Activated CD4-positive, alpha-beta T cell treated with anti-CD3 and anti-CD28 coated beads, Interleukin-2, Interleukin-6, amounts not matched to agents 100 ng/mL and 50 ng/mL, durations not matched to agents 16 hours and 8 hours (primary cell): Measurements from ENCODE around the gene NCBP2L.

Experiments
- DNase-seq: peaks from one replicate; pipeline ENCODE4 v3.0.0-alpha.2; 2020

NCBP2L gene

DNA sequence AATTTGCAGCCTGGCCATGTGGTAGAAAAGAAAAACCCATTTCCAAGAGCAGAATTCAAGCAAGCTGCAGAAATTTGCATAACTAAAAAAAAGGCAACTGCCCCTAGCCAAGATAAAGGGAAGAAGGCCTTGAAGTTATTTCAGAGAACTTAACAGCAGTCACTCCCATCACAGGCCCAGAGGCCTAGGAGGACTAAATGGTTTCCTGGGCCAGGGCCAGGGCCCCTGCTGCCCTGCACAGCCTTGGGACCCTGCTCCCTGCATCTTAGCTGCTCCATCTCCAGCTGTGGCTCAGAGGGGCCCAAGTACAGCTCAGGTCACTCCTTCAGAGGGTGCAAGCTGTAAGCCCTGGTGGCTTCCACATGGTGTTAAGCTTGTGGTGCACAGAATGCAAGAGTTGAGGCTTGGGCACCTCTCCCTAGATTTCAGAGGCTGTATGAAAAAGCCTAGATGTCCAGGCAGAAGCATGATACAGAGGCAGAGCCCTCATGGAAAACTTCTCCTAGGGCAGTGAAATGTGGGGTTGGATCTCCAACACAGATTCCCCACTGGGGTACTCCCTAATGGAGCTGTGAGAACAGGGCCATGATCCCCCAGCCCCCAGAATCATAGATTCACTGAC lies 41.5 kb downstream of the NCBP2L start:
- DNase-seq, result no peak

DNA sequence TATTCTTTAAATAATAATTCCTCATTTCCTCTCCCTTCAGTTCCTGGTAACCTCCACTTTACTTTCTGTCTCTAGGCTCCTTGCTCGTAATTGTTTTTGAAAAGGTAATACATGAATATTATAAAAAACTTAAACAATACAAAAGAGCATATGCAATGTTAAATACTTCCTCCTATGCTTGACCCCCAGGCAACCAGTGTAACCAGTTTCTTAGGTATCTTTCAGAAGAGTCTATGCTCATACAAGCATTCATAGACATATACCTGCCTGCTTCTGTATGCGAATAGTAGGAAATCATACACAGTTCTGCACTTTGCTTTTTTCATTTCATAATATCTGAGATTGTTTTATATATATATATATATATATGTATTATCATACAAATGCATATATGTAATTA lies 45.5 kb downstream of the NCBP2L start:
- DNase-seq, result no peak

DNA sequence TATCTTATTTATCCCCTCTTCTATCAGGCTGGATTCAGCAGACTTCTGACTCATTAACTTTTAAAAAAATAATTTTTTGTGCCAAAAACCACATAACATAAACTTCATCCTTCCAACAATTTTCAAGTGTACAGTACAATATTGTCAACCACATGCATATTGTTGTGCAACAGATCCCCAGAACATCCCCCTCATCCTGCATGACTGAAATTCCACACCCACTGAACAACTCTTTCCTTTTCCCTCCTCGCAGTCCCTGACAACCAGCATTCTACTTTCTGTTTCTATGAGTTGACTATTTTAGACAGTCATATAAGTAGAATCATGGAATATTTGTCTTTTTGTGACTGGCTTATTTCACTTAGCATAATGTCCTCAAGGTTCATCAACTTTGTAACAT lies 45.9 kb downstream of the NCBP2L start:
- DNase-seq, result no peak

DNA sequence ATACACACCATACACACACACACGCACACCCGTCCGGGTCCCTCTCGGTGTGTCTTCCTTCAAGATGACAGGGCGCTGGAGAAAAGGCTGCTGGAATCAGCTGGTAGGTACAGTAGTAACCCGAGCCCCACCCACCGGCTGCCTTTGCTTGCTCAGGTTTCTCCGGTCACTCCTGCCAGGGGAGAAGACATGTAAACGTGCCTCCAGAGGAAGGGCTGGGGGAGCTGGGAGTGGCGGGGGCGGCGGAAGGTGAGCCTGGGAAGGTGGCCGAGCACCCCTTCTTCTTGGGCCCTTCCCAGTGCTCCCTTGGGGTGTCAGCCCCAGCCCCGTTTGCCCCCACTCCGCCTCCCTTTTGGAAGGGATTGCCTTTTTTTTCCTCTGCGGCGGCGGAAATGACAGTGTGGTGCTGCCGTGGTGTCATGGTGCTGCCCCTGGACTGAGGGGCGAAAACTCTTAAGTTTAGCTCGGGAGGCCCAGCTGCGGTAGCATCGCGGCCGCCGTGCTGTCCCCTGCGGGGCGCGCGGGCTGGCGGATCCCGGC lies 48.2 kb downstream of the NCBP2L start, which contains the start of gene MID2:
Gene MID2 (plus strand): TSS at position 169 of the 540 bp plus-strand sequence. CDS start 561 bp downstream, outside the sequence.
- DNase-seq, result peak; percentile 46

DNA sequence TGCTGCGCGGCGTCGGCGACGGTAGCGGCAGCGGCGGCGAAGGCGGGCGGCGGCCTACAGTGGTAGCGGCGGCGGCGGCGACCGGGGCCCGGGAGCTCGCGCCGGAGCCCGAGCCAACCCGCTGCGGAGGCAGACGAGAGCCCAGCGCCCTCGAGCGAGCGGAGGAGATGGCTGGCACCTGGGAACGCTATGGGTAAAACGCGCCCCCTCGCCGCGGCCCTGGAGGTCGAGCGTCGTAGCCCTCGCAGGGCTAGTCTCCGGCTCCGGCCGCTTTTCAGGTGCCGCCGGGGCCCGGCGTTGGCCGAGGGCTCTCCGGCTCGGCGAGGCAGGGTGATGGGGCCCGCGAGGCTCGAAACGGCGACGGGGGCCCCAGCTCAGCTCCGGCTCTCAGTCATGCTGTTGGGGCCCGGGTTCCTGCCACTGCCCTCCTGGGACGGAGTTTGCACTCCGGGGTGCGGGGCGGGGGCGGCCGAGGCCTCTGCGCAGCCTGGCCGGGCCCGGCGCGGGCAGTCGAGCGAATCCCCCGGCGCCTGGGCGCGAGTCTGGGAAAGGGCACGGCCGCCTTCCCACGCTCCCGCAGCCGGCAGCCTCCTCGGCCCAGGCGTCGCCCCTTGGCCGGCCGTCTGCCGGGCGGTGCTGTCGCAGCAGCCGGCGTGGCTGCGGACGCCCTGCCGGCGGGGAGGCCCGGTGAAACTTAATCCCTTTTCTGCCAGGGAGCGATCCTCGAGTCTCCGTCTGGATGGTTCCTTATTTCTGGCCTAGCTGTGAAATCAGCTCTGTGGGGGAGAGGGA lies 48.9 kb downstream of the NCBP2L start:
- DNase-seq, result peak; percentile 27

DNA sequence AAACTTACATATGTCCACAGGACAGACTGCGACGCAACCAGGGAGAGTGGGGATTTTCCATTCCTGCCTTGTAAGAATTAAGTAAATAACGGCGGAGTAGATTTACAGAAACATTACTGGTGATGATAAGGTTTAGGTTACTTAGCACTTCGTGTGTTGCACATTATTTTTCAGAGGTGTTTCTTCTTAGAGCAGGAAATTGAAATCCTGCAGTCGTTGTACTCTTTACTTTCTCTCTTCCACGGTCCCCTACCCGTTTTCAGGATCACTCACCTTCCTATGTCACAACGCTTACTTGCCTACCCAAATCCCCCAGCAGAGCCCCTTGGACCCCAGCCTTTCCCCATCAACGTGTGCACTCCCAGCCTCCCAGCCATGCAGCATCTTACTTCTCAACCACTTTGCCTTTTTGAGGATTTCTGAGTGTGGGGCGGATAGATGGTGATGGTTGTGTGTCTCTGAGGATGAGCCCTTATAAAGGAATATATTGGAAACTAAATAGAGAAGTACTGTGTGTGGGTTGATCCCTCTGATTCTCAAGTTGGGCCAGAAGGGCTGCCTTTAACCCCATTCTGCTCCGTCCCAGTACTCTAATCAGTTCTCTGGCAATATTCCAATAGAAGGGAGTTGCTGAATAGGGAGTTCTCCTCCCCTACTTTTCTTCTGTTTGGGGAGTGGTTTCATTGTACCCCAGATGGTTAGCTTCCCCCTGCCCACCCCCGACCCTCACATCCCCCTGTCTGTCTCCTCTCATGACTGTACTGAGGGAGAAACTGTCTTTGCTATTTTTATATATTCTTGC lies 49.7 kb downstream of the NCBP2L start:
- DNase-seq, result no peak

DNA sequence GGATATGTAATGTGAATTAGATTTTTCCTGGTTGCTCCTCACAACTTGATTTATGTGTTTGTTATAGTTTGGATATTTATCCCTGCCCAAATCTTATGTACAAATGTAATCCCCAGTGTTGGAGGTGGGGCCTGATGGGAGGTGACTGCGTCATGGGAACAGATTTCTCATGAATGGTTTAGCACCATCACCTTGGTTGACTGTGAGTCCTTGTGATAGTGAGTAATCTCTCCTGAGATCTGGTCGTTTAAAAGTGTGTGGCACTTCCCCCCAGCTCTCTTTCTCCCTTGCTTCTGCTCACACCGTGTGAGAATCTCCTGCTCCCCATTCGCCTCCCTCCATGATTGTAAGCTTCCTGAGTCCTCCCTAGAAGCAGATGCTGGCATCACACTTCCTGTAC lies 50.3 kb downstream of the NCBP2L start:
- DNase-seq, result peak; percentile 2

DNA sequence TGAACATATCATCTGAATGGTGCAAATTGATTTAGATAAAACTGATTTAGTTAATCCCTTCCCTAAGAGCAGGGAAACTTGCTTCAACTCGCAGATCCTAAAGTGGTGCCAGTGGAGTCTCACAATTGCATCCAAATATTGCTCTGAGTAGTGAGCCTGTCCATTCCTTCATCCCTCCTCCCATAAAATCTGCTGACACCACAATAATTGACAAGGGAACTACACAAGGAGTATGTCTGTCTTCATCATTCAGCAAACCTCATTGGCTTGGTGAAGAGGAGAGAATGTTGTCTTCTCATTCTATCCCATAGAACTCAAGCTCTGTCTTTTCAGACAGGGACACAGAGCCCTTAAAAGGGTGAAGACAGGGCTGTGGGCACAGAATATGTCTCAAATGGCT lies 52.3 kb downstream of the NCBP2L start:
- DNase-seq, result no peak

DNA sequence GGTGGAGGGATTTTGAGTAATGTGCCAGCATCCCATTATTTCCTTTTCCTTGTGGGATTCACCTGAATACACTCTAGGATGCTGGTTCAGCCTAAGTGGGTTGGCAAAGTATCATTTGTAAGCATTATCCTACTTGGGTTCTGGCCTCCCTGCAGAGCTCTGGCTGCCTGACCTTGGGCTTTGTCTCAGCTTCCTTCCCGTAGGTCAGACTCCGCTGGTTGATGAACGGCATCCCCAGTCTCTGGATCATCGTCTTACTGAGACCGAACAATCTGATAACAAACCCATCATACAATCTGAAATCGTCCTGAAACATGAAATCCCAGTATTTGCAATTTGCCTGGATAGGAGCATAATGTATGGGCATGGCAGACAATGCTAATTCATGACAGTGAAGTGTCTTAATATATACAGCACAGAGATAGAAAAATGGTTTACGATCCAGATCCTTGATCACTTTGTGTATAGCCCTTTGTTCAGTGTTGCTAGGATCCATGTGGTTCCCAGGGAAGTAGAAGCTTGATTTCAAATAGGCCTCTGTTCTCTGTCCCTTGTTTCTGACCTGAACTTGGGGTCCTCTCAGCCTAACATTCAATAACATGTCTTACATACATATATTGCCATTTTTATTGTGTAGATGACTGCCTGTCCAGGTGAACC lies 53.7 kb downstream of the NCBP2L start:
- DNase-seq, result no peak

DNA sequence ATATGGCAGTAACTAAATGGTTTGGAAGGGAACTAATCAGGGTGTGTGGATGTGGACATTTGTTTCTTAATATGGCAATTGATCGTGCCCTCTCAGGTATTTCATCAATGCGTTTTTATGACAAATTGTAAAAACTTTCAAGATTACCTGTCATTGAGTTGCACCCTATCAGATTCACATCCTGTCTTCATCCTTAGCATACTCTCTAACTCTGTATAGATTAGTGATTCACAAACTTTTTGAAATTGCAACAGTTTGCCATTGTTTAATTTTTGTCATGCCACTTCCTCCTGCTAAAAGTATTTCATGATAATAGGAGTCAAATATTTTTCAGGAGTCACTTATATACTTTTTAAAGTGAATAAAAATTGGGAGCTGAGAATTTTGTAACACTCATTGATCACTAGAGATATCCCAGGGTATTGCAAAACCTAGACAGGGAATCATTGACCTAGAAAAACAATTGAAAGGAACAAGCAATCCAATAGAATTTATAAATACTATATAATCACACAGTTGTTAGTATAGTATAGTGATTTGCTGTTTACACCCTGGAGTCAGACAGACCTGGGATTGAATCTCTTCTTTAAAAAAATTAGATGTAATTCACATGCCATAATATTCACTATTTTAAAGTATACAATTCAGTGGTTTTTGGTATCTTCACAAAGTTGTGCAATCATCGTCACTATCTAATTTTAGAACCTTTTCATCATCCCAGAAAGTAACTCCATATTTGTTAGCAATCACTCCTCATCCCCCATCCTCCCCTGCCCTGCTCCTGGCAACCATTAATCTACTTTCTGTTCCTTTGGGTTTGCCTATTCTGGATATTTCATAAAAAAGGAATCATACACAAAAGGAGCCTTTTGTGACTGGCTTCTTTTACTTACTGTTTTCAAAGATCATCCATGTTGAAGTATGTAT lies 57.0 kb downstream of the NCBP2L start:
- DNase-seq, result no peak

DNA sequence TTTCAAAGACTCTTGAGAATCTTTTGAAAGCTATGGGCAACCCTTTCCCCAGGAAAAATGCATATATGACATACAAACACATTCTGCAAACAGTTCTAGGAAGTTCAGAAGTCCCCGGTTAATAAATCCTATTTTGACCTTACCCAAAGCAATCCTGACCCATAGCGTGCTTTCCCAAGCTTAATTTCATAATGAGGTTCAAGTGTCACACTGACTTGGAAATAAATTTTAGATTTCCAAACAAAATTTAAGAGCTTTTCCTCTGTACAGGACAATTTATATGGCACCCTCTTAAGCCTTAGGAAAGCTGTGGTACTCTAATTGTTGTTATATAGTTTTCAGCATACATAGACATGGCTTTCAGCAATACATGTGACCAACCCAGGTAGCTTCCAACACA lies 59.4 kb downstream of the NCBP2L start:
- no peak for DNase-seq

DNA sequence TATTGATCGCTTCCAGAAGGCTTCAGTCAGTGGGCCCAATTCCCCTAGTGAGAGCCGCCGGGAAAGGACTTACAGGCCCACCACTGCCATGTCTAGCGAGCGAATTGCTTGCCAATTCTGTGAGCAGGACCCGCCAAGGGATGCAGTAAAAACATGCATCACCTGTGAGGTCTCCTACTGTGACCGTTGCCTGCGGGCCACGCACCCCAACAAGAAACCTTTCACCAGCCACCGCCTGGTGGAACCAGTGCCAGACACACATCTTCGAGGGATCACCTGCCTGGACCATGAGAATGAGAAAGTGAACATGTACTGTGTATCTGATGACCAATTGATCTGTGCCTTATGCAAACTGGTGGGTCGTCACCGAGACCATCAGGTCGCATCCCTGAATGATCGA lies 63.4 kb downstream of the NCBP2L start:
- no peak for DNase-seq

DNA sequence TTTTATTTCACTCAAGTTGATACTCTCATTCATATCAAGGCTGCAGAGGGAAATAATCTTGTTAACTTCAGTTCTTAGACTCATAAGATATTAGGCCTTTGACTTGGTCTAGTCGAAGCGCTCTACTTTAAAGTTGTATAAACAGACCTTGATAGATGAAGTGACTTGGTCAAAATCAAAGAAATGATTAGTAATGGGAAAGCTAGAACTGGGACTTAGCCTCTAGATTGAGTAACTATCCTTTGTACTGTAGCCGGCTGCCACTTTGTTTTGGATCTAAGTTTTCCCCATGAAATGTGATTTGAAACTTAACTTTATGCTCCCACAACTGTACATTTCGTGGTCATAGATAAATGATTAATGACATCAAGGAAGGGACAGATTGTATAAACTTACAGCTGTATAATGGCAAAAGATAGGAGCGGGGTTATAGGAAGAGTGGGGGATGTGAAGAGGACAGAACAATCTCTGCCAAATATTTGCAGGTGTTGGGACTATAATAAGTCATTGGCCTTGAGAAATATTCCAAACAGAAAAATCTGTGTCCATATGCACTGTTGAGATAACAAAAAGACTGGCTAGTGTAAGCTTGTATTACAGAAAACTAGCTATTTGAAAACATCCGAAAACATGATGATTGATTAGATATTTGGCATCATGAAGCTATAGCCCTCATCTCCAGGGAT lies 65.3 kb downstream of the NCBP2L start:
- no peak for DNase-seq
